Activated CD4-positive, alpha-beta T cell treated with anti-CD3 and anti-CD28 coated beads, Interleukin-10, Interleukin-2, amounts not matched to agents 100 ng/mL and 50 ng/mL, durations not matched to agents 16 hours and 8 hours (primary cell): Measurements from ENCODE around the gene ERFL.

ENCODE experiments used
- DNase-seq: peaks from one replicate; pipeline ENCODE4 v3.0.0-alpha.2; 2020

ERFL gene

GRCh38 chr19:41895745-41896580 is 32.3 kb downstream of the ERFL start:
- DNase-seq: no peak

DNA sequence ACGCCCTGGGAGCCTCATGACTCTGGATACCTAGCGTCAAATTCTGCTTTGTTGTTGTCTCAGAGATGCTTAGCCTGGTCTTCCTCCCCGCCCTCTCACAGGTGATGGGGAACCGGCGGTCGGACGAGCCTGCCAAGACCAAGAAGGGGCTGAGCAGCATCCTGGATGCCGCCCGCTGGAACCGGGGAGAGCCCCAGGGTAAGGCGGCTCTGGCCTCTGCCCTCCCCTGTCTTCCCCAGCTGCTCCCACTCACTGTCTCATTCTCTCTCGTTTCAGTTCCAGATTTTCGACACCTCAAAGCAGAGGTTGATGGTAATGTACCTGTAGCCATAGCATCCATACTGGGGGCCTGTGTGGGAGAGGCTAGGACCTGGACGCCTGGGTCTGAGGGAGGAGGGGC is 33.9 kb downstream of the ERFL start:
- DNase-seq: no peak

GRCh38 chr19:41893899-41894298 is 34.4 kb downstream of the ERFL start:
- DNase-seq: peak; percentile 45

- DNase-seq: no peak
Observed at GRCh38 chr19:41892173-41892902, 35.9 kb downstream of the ERFL start.

GRCh38 chr19:41890936-41891335 is 37.3 kb downstream of the ERFL start:
- DNase-seq: no peak

GRCh38 chr19:41889896-41890295 is 38.4 kb downstream of the ERFL start:
- no peak for DNase-seq

GRCh38 chr19:41888926-41889325 is 39.3 kb downstream of the ERFL start:
- DNase-seq: no peak

- DNase-seq: peak; percentile 85
Observed at GRCh38 chr19:41887711-41888382, 40.4 kb downstream of the ERFL start.

- peak; percentile 78 for DNase-seq
Observed at GRCh38 chr19:41886761-41887710, 41.2 kb downstream of the ERFL start.

GRCh38 chr19:41883821-41884733 is 44.2 kb downstream of the ERFL start:
- peak; percentile 96 for DNase-seq

DNA sequence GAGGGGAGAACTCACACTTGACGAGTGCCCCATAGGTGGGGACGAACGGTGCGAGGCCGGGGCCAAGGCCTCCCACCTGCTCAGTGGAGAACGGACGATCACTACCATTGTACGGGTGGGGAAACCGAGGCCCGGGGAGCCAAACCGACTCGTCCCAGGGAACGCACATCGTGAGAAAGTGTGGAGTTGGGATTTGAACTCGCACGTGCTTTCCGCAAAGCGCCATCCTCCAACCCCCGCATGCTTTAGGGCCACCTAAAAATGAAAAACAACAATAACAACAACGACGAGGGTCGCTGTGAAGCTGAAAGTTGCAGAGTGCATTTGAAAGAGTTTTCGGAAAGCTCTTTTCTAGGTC is 44.8 kb downstream of the ERFL start:
- no peak for DNase-seq

- peak; percentile 68 for DNase-seq
Observed at GRCh38 chr19:41882568-41883462, 45.4 kb downstream of the ERFL start, which contains the start of gene ARHGEF1. Gene ARHGEF1, plus strand, starts transcription at chr19:41883184. Its CDS starts 4,899 bp downstream, at chr19:41888083.

- no peak for DNase-seq
Observed at GRCh38 chr19:41880329-41880708, 47.9 kb downstream of the ERFL start.

- DNase-seq: no peak
Observed at GRCh38 chr19:41879670-41880328, 48.5 kb downstream of the ERFL start.

- no peak for DNase-seq
Observed at GRCh38 chr19:41879080-41879479, 49.2 kb downstream of the ERFL start.

GRCh38 chr19:41877916-41878905 is 50.0 kb downstream of the ERFL start:
- no peak for DNase-seq

DNA sequence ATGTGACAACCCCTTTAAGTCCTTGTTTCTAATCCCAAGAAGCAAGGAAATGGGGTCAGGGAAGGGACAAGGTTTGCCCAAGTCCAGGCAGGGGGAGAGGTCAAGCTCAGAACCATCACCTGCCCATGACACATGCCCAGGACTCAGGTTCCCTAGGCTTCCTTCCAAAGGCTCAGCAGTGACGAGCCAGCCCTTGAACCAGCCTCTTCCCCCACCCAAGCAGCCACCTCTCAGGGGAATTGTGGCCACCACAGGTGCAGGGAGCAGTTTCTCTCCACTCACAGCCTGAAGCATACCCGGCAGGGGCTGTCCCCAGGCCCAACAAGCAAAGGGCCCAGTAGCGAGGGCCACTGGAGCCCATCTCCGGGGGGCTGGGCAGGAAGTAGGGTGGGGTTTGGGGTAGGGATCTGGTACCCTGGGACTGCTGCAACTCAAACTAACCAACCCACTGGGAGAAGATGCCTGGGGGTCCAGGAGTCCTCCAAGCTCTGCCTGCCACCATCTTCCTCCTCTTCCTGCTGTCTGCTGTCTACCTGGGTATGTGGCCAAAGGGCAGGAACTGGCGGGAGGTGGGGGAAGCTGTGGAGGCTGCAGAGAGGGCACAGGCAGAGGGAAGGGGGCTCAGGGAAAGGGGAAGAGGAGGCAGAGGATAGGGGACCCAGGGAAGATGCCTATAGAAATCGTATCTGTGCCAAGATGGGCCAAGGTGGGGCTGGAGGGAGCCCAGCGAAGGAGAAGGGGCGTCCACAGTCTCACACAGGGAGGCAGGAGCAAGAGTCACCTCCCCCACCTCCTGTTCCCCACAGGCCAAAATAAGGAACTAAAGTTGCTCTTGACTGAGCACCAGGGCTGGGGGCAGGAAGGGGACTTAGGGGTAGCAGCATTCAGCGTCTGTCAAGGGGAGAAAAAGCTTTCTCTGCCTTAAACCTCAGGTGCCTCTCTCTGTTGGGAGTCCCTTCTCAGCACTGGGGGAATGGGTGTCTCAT is 51.1 kb downstream of the ERFL start, which contains the start of gene CD79A:
Gene CD79A (plus strand): TSS at position 433 of the 986 bp plus-strand sequence. CDS start 26 bp downstream, at position 459.
- no peak for DNase-seq
